ENCODE results near the gene INPP5K.

DNA sequence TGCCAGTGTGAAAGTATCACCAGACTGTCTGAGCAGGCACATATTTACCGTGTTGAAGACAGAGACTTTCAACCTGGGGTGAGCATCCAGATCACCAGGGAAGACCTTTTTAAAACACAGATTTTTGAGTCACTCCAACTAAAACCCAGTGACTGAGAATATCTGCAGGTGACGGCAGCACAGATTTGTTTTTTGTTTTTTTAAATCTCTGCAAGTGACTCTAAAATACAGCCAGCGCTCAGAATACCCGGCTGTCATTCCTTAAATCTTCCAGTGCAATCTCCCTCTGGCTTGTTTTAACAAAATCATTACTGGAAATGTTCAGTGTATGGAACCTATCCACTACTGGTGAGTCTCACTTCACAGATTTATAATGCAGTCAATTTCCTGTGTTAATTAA lies 19.3 kb upstream of the INPP5K start:
- no peak for TF ChIP-seq CTCF (IDR thresholded peaks at IDR 0.05)
- TF ChIP-seq EP300 (IDR thresholded peaks at IDR 0.05) = no peak
- no peak for TF ChIP-seq POLR2AphosphoS5 (IDR thresholded peaks at IDR 0.05)
